ENCODE data around the gene JOSD2. TPM values are rescaled to one million over a fixed set of nuclear protein-coding genes. Genes with fewer than 3 reads are reported as not detected.

JOSD2 gene
- total RNA-seq, 2 experiments from 2014 or later: 40.2 to 41.7 TPM

GRCh38 chr19:50464348-50464747 is 46.6 kb downstream of the JOSD2 start:
- Mint-ChIP-seq H3K4me3 (no peak overlapping the region), H3K4me1 (peaks cover 14% of the 10 kb centered on the region), H3K27ac (no peak overlapping the region), H3K27me3 (no peaks in the 10 kb centered on the region), H3K36me3 (no peaks in the 10 kb centered on the region), H3K9me3 (ENCODE audit: low read depth) (no peaks in the 10 kb centered on the region)
- ATAC-seq: no peak
- DNase-seq: no peak
- CTCF ChIA-PET: interaction anchor here (0.8 to 2.8 kb wide), 2 partner anchors 96 to 107 kb away, joined by 3 to 10 read pairs; no protein-coding TSS in a partner anchor

DNA sequence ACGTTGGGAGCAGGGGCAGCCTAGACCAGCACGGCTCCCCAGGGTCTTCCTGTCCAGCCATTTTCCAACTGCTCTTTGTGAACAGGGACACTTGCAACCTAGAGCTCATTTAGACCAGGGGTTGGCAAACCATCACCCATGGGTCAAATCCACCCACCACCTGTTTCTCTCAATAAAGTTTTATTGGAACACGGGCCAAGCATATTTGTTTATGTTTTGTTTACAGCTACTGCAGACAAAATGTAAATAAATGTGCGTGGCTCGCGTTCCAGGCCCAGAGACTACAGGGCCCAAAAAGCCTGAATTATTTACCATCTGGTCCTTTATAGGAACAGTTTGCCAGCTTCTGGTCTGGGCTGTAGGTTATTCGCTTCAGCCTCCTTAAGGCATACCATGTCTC is 48.0 kb downstream of the JOSD2 start:
- no peak overlapping the region for H3K4me3 Mint-ChIP-seq
- DNase-seq (no peak), ATAC-seq (no peak)
- no peaks in the 10 kb centered on the region for H3K9me3 Mint-ChIP-seq (ENCODE audit: low read depth)
- peaks cover 14% of the 10 kb centered on the region for H3K4me1 Mint-ChIP-seq
- peaks cover 3% of the 10 kb centered on the region for H3K27me3 Mint-ChIP-seq
- no peaks in the 10 kb centered on the region for H3K36me3 Mint-ChIP-seq
- CTCF ChIA-PET: interaction anchor here (0.9 to 3.3 kb wide), 6 partner anchors 93 to 210 kb away, joined by 3 to 63 read pairs (median 4); no protein-coding TSS in a partner anchor
- no peak overlapping the region for H3K27ac Mint-ChIP-seq

DNA sequence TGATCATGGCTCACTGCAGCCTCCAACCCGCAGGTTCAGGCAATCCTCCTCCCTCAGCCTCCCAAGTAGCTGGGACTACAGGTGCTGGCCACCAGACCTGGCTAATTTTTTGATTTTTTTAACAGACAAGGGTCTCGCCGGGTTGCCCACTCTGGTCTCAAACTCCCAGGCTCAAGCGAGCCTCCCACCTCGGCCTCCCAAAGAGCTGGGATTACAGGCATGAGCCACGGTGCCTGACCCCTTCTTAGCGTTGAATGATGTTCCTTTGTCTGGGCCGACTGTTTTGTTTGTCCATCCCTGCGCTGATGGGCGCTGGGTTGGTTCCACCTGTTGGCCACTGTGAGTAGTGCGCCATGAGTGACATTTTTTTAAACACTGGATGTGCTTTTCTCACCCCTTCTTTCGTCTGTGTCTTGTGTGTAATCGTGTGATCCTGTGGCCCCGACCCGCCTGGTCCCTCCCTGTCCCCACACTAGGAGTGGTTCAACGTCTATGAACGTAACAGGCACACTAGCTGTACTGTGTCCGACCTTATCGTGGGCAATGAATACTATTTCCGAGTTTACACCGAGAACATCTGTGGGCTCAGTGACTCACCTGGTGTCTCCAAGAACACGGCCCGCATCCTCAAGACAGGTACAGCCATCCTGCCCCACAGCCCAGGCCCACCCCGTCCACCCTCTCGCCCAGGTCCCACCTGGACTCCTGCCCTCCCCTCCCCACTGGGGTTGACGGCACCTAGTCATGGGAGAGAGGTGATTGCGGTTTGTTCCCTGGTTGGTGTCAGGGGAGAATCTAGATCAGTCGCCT is 49.7 kb downstream of the JOSD2 start:
- H3K4me1 Mint-ChIP-seq: peaks cover 14% of the 10 kb centered on the region
- H3K4me3 Mint-ChIP-seq: no peak overlapping the region
- peak; percentile 78 for DNase-seq
- no peaks in the 10 kb centered on the region for H3K36me3 Mint-ChIP-seq
- H3K9me3 Mint-ChIP-seq (ENCODE audit: low read depth): no peaks in the 10 kb centered on the region
- CTCF ChIA-PET: interaction anchor here (0.7 to 3.3 kb wide), 20 partner anchors 9 to 132 kb away, joined by 3 to 63 read pairs (median 3); partner anchors contain the start of genes JOSD2, KCNC3, NR1H2 and POLD1
- peaks cover 3% of the 10 kb centered on the region for H3K27me3 Mint-ChIP-seq
- H3K27ac Mint-ChIP-seq: no peak overlapping the region
- peak; percentile 85 for ATAC-seq

DNA sequence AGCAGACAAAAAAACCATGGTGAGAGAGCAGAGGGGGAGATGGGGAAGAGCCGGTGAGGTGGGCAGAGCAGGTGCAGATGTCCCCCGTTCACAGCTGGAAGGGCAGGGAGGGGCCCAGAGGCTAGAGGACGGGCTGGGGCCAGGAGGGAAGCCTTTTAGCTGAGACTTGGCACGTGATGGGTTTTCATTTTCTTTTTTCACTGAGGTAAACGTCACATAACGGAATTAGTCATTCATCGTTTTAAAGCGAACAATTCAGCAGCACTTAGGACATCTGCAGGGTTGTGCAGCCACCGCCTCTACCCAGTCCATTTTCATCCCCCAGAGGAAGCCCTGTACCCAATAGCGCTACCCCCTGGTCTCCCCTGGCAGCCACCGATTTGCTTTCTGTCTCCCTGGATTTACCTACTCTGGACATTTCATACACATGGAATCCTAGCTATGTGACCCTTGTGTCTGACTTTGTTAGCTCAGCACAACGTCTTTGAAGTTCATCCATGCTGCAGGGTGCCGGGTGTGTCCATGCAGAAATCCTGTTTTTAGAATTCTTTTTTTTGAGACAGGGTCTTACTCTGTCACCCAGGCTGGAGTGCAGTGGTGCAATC is 50.7 kb downstream of the JOSD2 start:
- DNase-seq (peak; percentile 52), ATAC-seq (peak; percentile 62)
- H3K36me3 Mint-ChIP-seq: no peaks in the 10 kb centered on the region
- peak overlapping the region; percentile 54 for H3K27ac Mint-ChIP-seq
- peak overlapping the region; percentile 2 for H3K4me3 Mint-ChIP-seq
- peaks cover 14% of the 10 kb centered on the region for H3K4me1 Mint-ChIP-seq
- H3K27me3 Mint-ChIP-seq: peaks cover 3% of the 10 kb centered on the region
- CTCF ChIA-PET: interaction anchor here (0.7 to 3.3 kb wide), 17 partner anchors 12 to 131 kb away, joined by 3 to 63 read pairs (median 3); partner anchors contain the start of genes JOSD2, KCNC3, NR1H2 and POLD1
- no peaks in the 10 kb centered on the region for H3K9me3 Mint-ChIP-seq (ENCODE audit: low read depth)

GRCh38 chr19:50459638-50460037 is 51.4 kb downstream of the JOSD2 start:
- H3K27ac Mint-ChIP-seq: peak overlapping the region; percentile 54
- CTCF ChIA-PET: interaction anchor here (1.4 to 3.3 kb wide), 5 partner anchors 90 to 106 kb away, joined by 3 to 63 read pairs (median 8); no protein-coding TSS in a partner anchor
- peak overlapping the region; percentile 2 for H3K4me3 Mint-ChIP-seq
- DNase-seq (no peak), ATAC-seq (no peak)
- H3K27me3 Mint-ChIP-seq: peaks cover 3% of the 10 kb centered on the region
- no peaks in the 10 kb centered on the region for H3K36me3 Mint-ChIP-seq
- peaks cover 14% of the 10 kb centered on the region for H3K4me1 Mint-ChIP-seq
- no peaks in the 10 kb centered on the region for H3K9me3 Mint-ChIP-seq (ENCODE audit: low read depth)

GRCh38 chr19:50459067-50459456 is 51.9 kb downstream of the JOSD2 start:
- CTCF ChIA-PET: no interaction called here
- DNase-seq (no peak), ATAC-seq (no peak)

GRCh38 chr19:50458396-50459066 is 52.5 kb downstream of the JOSD2 start:
- CTCF ChIA-PET: no interaction called here
- no peaks in the 10 kb centered on the region for H3K36me3 Mint-ChIP-seq
- no peak overlapping the region for H3K27ac Mint-ChIP-seq
- H3K9me3 Mint-ChIP-seq (ENCODE audit: low read depth): no peaks in the 10 kb centered on the region
- H3K4me3 Mint-ChIP-seq: no peak overlapping the region
- ATAC-seq (no peak), DNase-seq (no peak)
- H3K27me3 Mint-ChIP-seq: peaks cover 3% of the 10 kb centered on the region
- peaks cover 14% of the 10 kb centered on the region for H3K4me1 Mint-ChIP-seq

More at GRCh38 chr19:50459067-50459456, 51.9 kb downstream of the JOSD2 start:
- Mint-ChIP-seq H3K36me3 (no peaks in the 10 kb centered on the region), H3K4me3 (no peak overlapping the region), H3K4me1 (peaks cover 14% of the 10 kb centered on the region), H3K27me3 (peaks cover 3% of the 10 kb centered on the region), H3K9me3 (ENCODE audit: low read depth) (no peaks in the 10 kb centered on the region), H3K27ac (no peak overlapping the region)

GRCh38 chr19:50457300-50457699 is 53.7 kb downstream of the JOSD2 start:
- H3K36me3 Mint-ChIP-seq: no peaks in the 10 kb centered on the region

More at GRCh38 chr19:50457300-50457699, 53.7 kb downstream of the JOSD2 start:
- Mint-ChIP-seq H3K4me1 (peaks cover 14% of the 10 kb centered on the region), H3K27me3 (peaks cover 3% of the 10 kb centered on the region), H3K4me3 (no peak overlapping the region), H3K9me3 (ENCODE audit: low read depth) (no peaks in the 10 kb centered on the region), H3K27ac (no peak overlapping the region)
- ATAC-seq (no peak), DNase-seq (no peak)
- CTCF ChIA-PET: interaction anchor here (1.2 kb wide), 1 partner anchor 100 kb away, joined by 4 read pairs; no protein-coding TSS in a partner anchor

Other genes with a start within 250 kb of the JOSD2 start
- gene KCNC3, start 181.8 kb downstream of the JOSD2 start, total RNA-seq: 1 to 10 TPM; 1.3 to 2.3 TPM
- gene NAPSA, start 145.6 kb downstream of the JOSD2 start, total RNA-seq: 1 to 10 TPM; 5.3 to 8.8 TPM
- gene NR1H2, start 134.7 kb downstream of the JOSD2 start, total RNA-seq: 10 to 100 TPM; 62.2 to 69.8 TPM
- 100 to 1,000 TPM; 158 to 215 TPM for gene POLD1, start 126.8 kb downstream of the JOSD2 start, total RNA-seq
- under 1 TPM; 0.23 to 0.66 TPM for gene SPIB, start 92.3 kb downstream of the JOSD2 start, total RNA-seq
- gene MYBPC2, start 78.3 kb downstream of the JOSD2 start, total RNA-seq: not detected
- gene EMC10, start 34.7 kb downstream of the JOSD2 start, total RNA-seq: 10 to 100 TPM; 47.8 to 57.2 TPM
- gene GARIN5A, start 34.3 kb downstream of the JOSD2 start, total RNA-seq: not detected
- gene ASPDH, start 2.7 kb upstream of the JOSD2 start, total RNA-seq: not detected
- not detected for gene LRRC4B, start 57.2 kb upstream of the JOSD2 start, total RNA-seq
- not detected for gene SYT3, start 128.7 kb upstream of the JOSD2 start, total RNA-seq
- gene C19orf81, start 138.3 kb upstream of the JOSD2 start, total RNA-seq: under 1 TPM in 1 of 2 experiments, not detected in 1; 0.70 TPM
- gene SHANK1, start 208.6 kb upstream of the JOSD2 start, total RNA-seq: not detected
- under 1 TPM; 0.61 to 0.89 TPM for gene CLEC11A, start 212.2 kb upstream of the JOSD2 start, total RNA-seq